Colonic mucosa (tissue), 4 donors: ENCODE data around the gene MIA3. TPM values are rescaled to one million over a fixed set of nuclear protein-coding genes. Genes with fewer than 3 reads are reported as not detected.

ENCODE experiments used
- DNase-seq: peaks from one replicate; pipeline ENCODE4 v3.0.0-alpha.2; 2020
- H3K27ac ChIP-seq: fragments of 200-600 bp; one replicate; pipeline ENCODE4 v1.8.0; 2021
- H3K27me3 ChIP-seq: fragments of 200-600 bp; one replicate; pipeline ENCODE4 v1.8.0; 2021
- H3K36me3 ChIP-seq: fragments of 200-600 bp; one replicate; pipeline ENCODE4 v1.8.0; 2021
- H3K4me1 ChIP-seq: fragments of 200-600 bp; one replicate; pipeline ENCODE4 v1.8.0; 2021; ENCODE audit warnings: mild to moderate bottlenecking
- H3K4me3 ChIP-seq: fragments of 200-600 bp; one replicate; pipeline ENCODE4 v1.8.0; 2021
- H3K9ac ChIP-seq, 2 donors: one replicate each; pipeline ENCODE4 v1.7.0; 2013; ENCODE audit warnings: control low read depth in 2 of 2, low read depth in 2 of 2, low read length in 2 of 2
- H3K9me3 ChIP-seq: fragments of 200-600 bp; one replicate; pipeline ENCODE4 v1.8.0; 2021
- intact Hi-C: fragments of 100-400 bp; cut with DNase I; formaldehyde crosslinking; loops from one replicate; pipeline ENCODE4 v1.14.1; 2022
- total RNA-seq, 2 donors: library from RNA; stranded (reverse); fragmentation: NEBNext Ultra II Directional in 1 of 2; extraction: Animal tissue kit (Norgen Biotek cat#: 25700) in 1 of 2; gene quantifications; one replicate each; pipeline ENCODE4 v1.2.1, GENCODE V29; 2021
- TF ChIP-seq, protein P1 (sequence below): fragments of 200-600 bp; IDR thresholded peaks from one replicate; pipeline ENCODE4 v1.8.0; 2022; ENCODE audit warnings: antibody characterized with exemption, mild to moderate bottlenecking
- donor health status: healthy.
- donor health status: DM: no; HTN: no; CAD: no.
- donor health status: DM: no; HTN: no; CAD: no.

MIA3 gene
- total RNA-seq, 2 donors from 2014 or later = 63.5 to 92.4 TPM

DNA sequence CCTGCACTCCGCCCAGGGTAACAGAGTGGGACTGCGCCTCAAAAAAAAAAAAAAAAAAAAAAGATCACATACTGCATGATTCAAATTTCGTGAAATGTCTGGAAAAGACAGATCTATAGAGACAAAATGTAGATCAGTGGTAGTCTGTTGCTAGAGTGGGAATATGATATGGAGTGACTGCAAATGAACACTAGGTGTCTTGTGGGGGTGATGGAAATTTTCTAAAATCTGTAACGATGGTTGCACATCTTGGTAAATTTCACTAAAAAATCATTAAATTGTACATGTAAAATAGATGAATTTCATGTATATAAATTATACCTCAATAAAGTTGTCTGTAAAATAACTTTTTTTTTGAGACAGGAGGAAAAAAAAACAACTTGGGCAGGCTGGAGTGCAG lies 88.9 kb downstream of the MIA3 start:
- intact Hi-C loops = loop anchor here (10.0 kb wide), 1 partner anchor 242 kb away; no protein-coding TSS in a partner anchor

DNA sequence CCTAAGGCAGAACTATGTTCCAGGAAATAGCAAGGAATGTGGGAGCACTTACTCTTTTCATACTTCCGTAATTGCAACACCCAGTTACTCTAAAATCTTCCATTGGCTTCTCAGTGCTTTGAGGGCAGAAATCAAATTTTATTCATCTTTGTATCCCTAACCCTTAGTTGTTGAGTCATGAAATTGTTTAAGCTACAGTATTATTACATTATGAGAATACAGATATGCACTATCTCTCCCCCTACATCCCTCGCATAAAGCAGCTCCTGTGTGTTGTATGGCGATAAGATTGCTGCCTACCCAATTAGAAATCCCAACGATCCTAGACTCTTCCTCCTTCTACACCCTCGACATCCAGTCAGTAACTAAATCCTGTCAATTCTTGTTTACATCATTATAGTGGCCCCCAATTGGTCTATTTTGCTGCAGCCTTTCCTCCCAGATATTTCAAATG lies 91.8 kb downstream of the MIA3 start:
- no peak overlapping the region for H3K9ac ChIP-seq
- intact Hi-C loops = loop anchor here (5.0 to 10.0 kb wide), 2 partner anchors 57 to 245 kb away; no protein-coding TSS in a partner anchor
- DNase-seq = no peak
- H3K27ac ChIP-seq = no peak overlapping the region
- H3K4me3 ChIP-seq = no peak overlapping the region
- H3K9me3 ChIP-seq = no peaks in the 10 kb centered on the region
- no peaks in the 10 kb centered on the region for H3K36me3 ChIP-seq
- H3K4me1 ChIP-seq = no peaks in the 10 kb centered on the region
- no peaks in the 10 kb centered on the region for H3K27me3 ChIP-seq
- TF ChIP-seq, protein P1, sequence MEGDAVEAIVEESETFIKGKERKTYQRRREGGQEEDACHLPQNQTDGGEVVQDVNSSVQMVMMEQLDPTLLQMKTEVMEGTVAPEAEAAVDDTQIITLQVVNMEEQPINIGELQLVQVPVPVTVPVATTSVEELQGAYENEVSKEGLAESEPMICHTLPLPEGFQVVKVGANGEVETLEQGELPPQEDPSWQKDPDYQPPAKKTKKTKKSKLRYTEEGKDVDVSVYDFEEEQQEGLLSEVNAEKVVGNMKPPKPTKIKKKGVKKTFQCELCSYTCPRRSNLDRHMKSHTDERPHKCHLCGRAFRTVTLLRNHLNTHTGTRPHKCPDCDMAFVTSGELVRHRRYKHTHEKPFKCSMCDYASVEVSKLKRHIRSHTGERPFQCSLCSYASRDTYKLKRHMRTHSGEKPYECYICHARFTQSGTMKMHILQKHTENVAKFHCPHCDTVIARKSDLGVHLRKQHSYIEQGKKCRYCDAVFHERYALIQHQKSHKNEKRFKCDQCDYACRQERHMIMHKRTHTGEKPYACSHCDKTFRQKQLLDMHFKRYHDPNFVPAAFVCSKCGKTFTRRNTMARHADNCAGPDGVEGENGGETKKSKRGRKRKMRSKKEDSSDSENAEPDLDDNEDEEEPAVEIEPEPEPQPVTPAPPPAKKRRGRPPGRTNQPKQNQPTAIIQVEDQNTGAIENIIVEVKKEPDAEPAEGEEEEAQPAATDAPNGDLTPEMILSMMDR = no peak

More for the DNA sequence above, 88.9 kb downstream of the MIA3 start:
- no peak overlapping the region for H3K4me3 ChIP-seq
- no peaks in the 10 kb centered on the region for H3K9me3 ChIP-seq
- H3K9ac ChIP-seq = no peak overlapping the region
- TF ChIP-seq, protein P1 = no peak
- H3K36me3 ChIP-seq = no peaks in the 10 kb centered on the region
- H3K27ac ChIP-seq = no peak overlapping the region
- no peaks in the 10 kb centered on the region for H3K4me1 ChIP-seq
- no peaks in the 10 kb centered on the region for H3K27me3 ChIP-seq
- DNase-seq = no peak

- peak; percentile 72 for DNase-seq
- H3K9ac ChIP-seq = peak overlapping the region; percentile 72 to 97
- H3K27ac ChIP-seq = peak overlapping the region; percentile 98
- H3K4me1 ChIP-seq = no peaks in the 10 kb centered on the region
- H3K9me3 ChIP-seq = no peaks in the 10 kb centered on the region
- H3K4me3 ChIP-seq = peak overlapping the region; percentile 63
- no peaks in the 10 kb centered on the region for H3K36me3 ChIP-seq
- H3K27me3 ChIP-seq = no peaks in the 10 kb centered on the region
- TF ChIP-seq, protein P1 = no peak
- intact Hi-C loops = loop anchor here (5.0 kb wide), 1 partner anchor 59 kb away; no protein-coding TSS in a partner anchor
These were observed 93.7 kb downstream of the MIA3 start for GRCh38 chr1:222711319-222712252.

DNA sequence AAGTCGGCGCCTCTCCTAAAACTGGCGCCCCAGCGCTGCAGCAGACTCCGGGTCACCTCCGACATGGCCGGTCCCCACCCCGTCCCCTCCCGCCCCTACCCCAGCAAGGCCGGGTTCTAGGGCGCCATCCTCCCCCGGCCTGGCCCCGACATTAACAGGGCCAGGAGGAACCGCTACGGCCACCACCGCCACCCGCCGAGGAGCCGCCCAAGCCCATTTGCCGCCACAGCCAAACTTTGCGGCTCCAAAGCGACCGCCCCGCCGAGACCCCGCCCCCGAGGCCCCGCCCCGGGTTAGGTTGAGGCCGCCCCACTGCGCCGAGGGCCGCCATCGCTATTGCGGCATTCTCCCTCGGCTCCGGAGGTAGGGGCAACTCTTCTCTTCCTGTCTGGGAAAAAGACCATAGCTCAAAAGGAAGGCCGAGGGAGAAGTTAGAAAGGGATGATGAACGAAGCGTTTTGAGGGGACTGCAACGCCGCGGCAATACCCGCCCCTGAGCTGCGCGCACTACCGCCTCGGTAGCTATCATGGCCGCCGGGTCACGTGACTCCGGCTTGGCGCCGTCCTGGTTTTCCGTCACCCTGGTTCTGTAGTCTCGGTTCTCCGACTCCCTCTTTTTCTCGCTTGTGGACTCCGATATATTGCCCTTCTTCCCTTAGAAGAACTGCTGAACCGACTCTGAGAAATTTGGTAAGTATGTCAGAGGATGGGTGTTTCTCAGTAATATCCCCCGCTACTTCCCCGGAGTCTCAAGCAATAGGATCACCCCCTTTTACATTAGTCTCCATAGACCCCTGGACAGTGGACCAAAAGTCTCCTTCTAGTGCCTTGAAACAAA lies 94.6 kb downstream of the MIA3 start, which contains the start of the genes AIDA and BROX:
TSS of gene AIDA (minus strand) at position 239 of the 838 bp plus-strand sequence. CDS start at position 65, 174 bp downstream.
TSS of gene BROX (plus strand) at position 312 of the 838 bp plus-strand sequence. CDS start 3,136 bp downstream, outside the sequence.
- intact Hi-C loops = loop anchor here (5.0 kb wide), 1 partner anchor 60 kb away; no protein-coding TSS in a partner anchor
- no peaks in the 10 kb centered on the region for H3K4me1 ChIP-seq

More for the DNA sequence above, 94.6 kb downstream of the MIA3 start, which contains the start of the genes AIDA and BROX:
- H3K27ac ChIP-seq = peak within 1 kb of the TSS; percentile 98
- DNase-seq = peak; percentile 97
- TF ChIP-seq, protein P1 = no peak
- peak within 1 kb of the TSS; percentile 63 for H3K4me3 ChIP-seq
- peak within 1 kb of the TSS; percentile 84 to 97 for H3K9ac ChIP-seq
- H3K9me3 ChIP-seq = no peaks in the 10 kb centered on the region
- H3K27me3 ChIP-seq = no peaks in the 10 kb centered on the region
- peaks cover under 1% of the 10 kb centered on the region for H3K36me3 ChIP-seq
